Suprapubic skin (tissue), 4 donors: ENCODE data around the gene TAOK2.

ENCODE experiments used
- EP300 ChIP-seq: sonication (generic); formaldehyde crosslinking; IDR thresholded peaks from one replicate; pipeline ENCODE4 v1.6.1; 2017; ENCODE audit warnings: antibody characterized with exemption
- POLR2A ChIP-seq, 2 donors: fragments of 450-650 bp; IDR thresholded peaks; one replicate each; pipeline ENCODE4 v1.6.1; 2017; ENCODE audit warnings: antibody characterized with exemption in 2 of 2, mild to moderate bottlenecking in 2 of 2, moderate library complexity in 2 of 2
- POLR2AphosphoS5 ChIP-seq, 3 donors: sonication (generic); formaldehyde crosslinking; IDR thresholded peaks; one replicate each; pipeline ENCODE4 v1.6.1; 2017; ENCODE audit warnings: antibody characterized with exemption in 3 of 3
- TF ChIP-seq, protein P1 (sequence below), 2 donors: fragments of 200-600 bp in 1 of 2; fragments of 450-650 bp in 1 of 2; sonication (generic) in 1 of 2; IDR thresholded peaks; one replicate each; pipeline ENCODE4 v1.5.1; 2016 to 2019; ENCODE audit warnings: antibody characterized with exemption in 2 of 2, mild to moderate bottlenecking in 1 of 2, moderate library complexity in 1 of 2

GRCh38 chr16:30025574-30025973, 51.9 kb downstream of the TAOK2 start:
- TF ChIP-seq, protein P1, sequence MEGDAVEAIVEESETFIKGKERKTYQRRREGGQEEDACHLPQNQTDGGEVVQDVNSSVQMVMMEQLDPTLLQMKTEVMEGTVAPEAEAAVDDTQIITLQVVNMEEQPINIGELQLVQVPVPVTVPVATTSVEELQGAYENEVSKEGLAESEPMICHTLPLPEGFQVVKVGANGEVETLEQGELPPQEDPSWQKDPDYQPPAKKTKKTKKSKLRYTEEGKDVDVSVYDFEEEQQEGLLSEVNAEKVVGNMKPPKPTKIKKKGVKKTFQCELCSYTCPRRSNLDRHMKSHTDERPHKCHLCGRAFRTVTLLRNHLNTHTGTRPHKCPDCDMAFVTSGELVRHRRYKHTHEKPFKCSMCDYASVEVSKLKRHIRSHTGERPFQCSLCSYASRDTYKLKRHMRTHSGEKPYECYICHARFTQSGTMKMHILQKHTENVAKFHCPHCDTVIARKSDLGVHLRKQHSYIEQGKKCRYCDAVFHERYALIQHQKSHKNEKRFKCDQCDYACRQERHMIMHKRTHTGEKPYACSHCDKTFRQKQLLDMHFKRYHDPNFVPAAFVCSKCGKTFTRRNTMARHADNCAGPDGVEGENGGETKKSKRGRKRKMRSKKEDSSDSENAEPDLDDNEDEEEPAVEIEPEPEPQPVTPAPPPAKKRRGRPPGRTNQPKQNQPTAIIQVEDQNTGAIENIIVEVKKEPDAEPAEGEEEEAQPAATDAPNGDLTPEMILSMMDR (IDR thresholded peaks at IDR 0.05): no peak
- no peak for TF ChIP-seq EP300
- no peak for TF ChIP-seq POLR2AphosphoS5 (IDR thresholded peaks at IDR 0.05)
- TF ChIP-seq POLR2A (IDR thresholded peaks at IDR 0.05): no peak
